GM19328 (cell line): Measurements from ENCODE around the gene CYB5R3.

ENCODE experiments used
- ATAC-seq: cut with Tn5 transposase; IDR thresholded peaks from one replicate; pipeline ENCODE4 v1.9.1; 2021; ENCODE audit warnings: mild to moderate bottlenecking, moderate library complexity; ENCODE audit not compliant: unreplicated experiment

CYB5R3 gene

DNA sequence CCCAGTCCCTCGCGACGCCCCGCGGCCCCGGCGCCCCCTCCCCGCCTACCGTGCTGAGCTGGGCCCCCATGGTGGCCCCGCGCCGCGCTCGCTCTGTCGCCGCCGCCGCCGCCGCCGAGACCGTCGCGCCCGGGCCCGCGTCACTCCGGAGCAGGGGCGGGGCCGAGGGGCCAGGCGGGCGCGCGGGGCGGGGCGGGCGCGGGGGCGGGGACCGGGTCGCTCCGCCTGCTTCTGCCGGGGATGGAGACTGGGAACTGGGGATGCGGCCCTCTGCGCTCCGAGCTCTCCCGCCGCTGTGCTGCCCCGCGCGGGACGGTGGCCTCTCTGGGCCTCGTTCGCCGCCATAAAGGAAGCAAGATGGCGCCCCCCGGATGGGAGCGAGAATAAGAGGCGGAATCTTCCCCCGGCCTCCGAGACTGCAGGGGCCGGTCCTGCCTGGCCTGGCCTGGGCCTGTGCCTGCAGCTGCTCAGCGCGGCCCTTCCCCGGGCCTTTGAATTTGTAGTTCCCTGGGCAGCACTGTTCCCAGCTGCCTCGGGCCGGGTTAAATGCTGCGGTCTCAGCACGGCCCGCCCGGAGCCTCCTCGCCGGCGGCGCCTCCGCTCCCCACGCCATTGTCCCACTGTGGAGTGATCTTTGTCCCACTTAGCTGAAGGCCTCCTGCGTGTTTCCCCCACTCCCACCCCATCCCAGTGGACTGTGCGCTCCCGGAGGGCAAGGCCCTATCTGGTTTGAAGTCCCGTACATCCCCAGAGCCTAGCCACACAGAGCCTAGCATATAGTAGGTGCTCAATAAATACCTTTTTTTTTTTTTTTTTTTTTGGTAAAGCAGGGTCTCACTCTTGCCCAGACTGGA, at the start of gene CYB5R3:
Gene CYB5R3, minus strand, starts transcription at position 147 of the 854 bp plus-strand sequence. Its CDS starts 77 bp downstream, at position 70.
- peak; percentile 67 for ATAC-seq

- ATAC-seq, result no peak
Observed at GRCh38 chr22:42697542-42698013, 48.4 kb upstream of the CYB5R3 start.

DNA sequence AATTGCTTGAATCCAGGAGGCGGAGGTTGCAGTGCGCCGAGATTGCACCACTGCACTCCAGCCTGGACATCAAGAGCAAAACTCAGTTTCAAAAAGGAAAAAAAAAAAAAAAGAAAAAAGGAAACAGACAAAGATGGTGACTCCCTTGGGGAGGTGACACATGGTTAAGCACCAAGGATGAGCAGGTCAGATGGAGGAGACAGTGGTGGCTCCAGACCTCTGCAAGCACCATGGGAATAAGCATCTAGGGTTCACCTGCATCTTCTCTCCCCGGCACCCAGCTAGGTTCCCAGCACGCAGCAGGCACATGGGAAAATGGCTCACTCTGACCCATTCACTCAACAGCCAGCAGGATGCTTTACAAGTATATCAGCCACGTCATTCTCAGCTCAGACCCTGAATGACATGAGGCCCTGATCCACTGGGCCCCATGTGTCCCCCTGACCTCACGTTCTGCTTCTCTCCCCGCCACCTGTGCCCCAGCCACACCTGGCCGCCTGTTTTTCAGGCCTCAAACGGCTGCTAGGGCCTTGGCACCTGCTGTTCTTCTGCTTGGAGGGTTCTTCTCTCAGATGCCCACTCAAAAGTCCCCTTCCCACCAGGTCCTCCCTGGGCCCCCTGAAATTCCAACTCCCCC, 47.3 kb upstream of the CYB5R3 start:
- no peak for ATAC-seq

- no peak for ATAC-seq
Observed at GRCh38 chr22:42695294-42695693, 46.1 kb upstream of the CYB5R3 start.

DNA sequence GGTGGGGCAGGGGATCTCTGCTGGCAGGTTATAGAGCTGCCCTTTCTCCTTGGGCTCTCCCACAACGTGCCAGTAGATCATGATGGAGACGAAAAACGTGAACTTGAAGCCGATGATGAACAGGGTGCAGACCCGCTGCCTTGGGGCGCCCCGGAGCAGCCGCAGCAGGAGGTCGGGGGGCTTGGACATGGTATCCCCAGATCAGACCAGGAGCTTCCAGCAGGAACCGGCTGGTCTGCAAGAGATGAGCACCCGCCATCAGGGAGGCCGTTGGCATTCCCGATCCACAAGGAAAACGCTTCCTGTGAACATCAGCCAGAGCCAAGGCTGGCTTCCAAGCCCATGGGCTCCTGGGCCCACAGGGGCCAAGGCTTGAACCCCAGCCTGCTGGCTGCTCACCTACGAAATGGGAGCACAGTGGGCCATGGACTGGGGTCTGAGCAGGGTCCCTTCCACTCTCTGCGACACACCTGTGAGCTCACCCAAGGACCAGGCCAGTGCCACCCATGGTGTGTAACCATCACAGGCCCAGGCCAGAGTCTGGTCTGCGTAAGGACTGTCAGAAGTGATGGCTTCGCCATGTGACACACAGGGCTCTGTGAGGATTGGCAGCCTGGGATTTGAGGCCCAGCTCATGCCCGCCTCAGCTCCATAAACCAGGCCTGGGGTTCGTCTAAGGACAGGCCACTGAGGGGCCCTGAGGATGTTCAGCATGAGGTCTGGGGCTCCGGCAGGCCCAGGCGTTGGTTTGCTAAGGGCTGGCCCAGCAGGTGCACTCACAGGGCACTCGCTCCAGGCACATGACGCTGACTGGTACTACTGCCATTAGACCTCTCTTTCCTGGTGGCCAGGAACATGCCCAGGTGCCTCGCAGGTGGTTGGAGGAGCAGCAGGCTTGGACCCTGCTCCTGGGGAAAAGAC, 44.8 kb upstream of the CYB5R3 start:
- no peak for ATAC-seq

DNA sequence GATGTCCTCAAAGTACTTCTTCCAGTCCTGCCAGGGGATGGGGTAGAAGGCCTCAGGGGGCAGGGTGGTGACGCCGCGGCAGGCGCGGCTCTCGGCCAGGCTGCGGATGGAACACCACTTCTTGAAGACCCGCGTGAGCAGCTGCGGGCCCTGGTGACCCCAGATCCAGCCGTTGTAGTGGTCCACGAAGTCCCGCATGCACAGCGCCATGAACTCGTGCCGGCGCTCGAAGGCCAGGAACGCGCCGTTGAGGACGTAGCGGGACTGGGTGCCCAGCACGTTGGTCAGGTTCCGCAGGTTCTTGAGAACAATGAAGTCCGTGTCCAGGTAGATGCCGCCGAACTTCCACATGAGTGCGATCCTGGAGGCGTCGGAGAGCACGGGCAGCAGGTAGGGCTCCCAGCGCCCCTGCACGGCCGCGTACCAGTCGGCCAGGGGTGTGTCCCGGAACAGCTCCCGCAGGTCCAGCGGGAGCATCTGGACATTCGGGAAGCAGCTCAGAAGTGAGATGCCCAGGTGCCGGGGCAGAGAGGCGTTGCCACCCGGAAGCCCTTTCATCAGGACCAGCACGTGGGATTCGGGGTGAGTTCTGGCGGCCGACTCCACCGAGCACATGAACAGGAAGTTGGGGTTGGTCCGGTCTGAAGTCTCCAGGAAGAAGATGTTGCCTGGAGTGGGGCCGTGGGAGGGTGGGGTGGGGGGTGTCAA, 44.0 kb upstream of the CYB5R3 start:
- no peak for ATAC-seq

GRCh38 chr22:42692239-42693054, 43.3 kb upstream of the CYB5R3 start:
- no peak for ATAC-seq

DNA sequence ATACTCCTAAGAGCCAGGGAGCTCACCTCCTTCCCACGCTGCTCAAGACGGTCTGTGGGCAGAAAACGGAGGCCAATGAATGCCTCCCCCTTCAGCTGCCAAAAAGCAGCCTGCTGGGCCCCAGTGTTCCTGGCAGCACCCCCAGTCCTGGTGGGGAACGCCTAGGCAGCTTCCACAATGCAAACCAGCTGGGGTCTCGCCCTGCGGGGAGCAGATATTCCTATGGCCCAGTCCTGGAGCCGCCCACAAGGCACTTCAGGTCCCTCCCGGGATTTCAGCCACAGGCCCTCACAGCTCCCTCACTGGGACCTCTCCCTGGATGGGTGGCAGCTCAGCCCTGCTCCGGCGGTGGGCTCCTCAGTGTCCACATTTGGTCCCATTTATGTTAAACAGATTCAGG, 42.2 kb upstream of the CYB5R3 start:
- ATAC-seq, result no peak

GRCh38 chr22:42688241-42689211, 39.3 kb upstream of the CYB5R3 start:
- ATAC-seq, result no peak

GRCh38 chr22:42686756-42687491, 37.7 kb upstream of the CYB5R3 start:
- ATAC-seq, result no peak

GRCh38 chr22:42685941-42686653, 36.9 kb upstream of the CYB5R3 start:
- ATAC-seq, result no peak

DNA sequence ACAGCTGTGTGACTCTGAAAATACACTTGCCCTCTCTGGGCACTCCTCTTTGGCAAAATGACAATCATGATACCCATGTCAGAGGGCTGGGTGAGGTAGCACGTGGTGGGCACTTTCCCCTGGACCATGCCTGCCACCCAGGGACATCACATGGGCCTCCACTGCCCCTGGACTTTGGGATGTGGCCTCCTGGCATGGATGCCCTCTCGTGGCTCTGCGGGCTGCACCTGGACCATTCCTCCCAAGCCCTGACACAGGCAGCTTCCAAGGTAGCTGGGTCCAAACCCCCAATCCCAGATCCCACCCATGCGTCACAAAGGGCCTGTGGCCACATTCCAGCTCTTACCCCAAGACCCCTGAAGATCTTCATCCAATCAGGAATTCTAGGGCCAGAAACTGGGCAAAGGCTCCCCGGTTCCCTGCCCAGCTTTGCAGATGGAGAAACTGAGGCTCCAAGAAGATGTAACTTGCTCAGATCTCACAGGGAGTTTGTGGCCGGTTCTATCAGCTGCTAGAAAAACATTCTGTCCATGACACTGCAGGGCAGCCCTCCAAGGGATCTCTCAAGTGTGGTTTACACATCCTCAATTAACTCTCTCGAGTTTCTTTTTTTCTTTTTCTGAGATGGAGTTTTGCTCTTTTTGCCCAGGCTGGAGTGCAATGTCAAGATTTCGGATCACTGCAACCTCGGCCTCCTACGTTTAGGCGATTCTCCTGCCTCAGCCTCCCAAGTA, 35.4 kb upstream of the CYB5R3 start:
- ATAC-seq, result no peak

DNA sequence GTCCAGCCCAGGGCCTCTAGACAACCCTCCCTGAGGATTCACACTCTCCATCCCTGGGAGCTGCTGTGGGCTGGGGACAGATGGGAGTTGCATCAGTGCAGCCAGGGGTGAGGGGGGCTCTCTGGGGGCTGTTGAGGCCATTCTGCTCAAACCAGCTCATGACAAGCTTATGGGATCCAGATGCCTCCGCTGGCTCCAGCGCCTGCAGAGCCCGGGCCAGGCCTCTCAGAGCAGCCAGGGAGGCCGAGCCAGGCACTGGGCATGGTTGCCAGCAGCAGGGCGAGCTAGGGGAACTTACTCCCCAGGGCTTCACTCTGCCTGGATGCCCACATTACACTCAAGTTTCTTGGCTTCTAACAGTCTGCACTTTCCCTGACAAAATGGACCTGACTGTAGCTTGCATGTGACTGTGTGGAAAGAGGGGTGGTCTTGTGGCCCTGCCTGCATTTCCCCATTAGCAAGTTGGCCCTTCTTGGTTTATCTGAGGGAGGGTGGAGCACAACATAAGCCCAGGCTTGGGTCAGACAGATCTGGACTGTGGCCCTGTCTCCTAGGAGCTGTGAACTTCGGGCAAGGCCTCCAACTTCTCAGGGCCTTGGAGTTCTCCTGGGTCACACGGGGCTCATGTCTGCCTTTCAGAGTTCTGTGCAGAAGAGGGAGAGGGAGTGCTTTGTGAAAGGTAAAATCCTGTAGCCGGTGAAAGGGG, 34.5 kb upstream of the CYB5R3 start:
- no peak for ATAC-seq

- ATAC-seq, result no peak
Observed at GRCh38 chr22:42682113-42682851, 33.1 kb upstream of the CYB5R3 start.

GRCh38 chr22:42680648-42681047, 31.5 kb upstream of the CYB5R3 start:
- ATAC-seq, result no peak
